ENCODE results near the gene CALHM5. TPM values are rescaled to one million over a fixed set of nuclear protein-coding genes. Genes with fewer than 3 reads are reported as not detected.

The CALHM5 gene
- total and polyA plus RNA-seq, 10 of the 15 experiments (the other 5 are each of a cell fraction or from before 2014, with no cell fraction given), result not detected

DNA sequence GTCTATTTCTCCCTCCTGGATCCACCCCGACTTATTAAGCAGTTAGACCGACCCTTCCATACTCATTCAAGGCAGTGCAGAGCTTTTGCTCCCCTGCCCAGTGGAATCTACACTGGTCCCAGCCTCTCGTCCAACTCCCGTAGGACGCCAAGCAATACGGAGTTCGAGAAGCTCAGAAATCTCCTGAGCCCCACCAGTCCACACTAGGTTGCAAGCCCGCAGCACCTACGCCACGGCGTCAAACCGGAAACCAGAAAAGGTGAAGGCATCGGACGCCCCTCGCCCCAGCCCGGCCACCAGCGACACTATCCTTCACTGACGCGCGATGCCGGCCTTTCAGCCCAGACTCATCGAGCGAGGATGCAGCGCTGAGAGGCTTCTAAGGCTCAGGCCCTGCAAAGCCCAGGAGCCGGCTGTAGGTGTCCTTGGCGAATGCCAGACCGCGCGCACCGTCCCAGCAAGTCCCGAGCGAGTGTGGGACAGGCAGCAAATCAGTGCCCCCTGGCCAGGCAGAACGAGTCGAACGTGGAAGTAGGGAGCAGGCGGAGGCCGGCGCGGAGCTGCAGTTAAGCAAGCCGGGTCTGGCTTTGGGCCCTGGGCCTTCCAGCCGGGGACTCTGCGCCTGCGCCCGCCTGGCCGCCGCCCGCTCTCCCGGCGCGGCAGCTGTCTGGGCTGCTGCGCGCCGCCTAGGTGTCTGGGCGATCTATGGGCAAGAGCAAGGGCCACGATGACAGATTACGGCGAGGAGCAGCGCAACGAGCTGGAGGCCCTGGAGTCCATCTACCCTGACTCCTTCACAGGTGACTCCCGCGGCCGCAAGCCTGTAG, 59.6 kb downstream of the CALHM5 start, which contains the start of gene RWDD1 (continued):
- TF ChIP-seq, protein P1, sequence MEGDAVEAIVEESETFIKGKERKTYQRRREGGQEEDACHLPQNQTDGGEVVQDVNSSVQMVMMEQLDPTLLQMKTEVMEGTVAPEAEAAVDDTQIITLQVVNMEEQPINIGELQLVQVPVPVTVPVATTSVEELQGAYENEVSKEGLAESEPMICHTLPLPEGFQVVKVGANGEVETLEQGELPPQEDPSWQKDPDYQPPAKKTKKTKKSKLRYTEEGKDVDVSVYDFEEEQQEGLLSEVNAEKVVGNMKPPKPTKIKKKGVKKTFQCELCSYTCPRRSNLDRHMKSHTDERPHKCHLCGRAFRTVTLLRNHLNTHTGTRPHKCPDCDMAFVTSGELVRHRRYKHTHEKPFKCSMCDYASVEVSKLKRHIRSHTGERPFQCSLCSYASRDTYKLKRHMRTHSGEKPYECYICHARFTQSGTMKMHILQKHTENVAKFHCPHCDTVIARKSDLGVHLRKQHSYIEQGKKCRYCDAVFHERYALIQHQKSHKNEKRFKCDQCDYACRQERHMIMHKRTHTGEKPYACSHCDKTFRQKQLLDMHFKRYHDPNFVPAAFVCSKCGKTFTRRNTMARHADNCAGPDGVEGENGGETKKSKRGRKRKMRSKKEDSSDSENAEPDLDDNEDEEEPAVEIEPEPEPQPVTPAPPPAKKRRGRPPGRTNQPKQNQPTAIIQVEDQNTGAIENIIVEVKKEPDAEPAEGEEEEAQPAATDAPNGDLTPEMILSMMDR (IDR thresholded peaks at IDR 0.05 in 2 of 3, conservative IDR thresholded peaks at IDR 0.05 in 1 of 3; ENCODE audit: control insufficient read depth in 2 of 3, extremely low read depth in 1 of 3, insufficient read depth in 1 of 3, low read depth in 3 of 3, low read length in 3 of 3), result peak in 1 of 3 experiments; percentile 2; a peak in 1 of 6 replicates
- TF ChIP-seq ZNF207 (IDR thresholded peaks at IDR 0.05; ENCODE audit: borderline replicate concordance), result peak; percentile 100
- TF ChIP-seq, protein P2, sequence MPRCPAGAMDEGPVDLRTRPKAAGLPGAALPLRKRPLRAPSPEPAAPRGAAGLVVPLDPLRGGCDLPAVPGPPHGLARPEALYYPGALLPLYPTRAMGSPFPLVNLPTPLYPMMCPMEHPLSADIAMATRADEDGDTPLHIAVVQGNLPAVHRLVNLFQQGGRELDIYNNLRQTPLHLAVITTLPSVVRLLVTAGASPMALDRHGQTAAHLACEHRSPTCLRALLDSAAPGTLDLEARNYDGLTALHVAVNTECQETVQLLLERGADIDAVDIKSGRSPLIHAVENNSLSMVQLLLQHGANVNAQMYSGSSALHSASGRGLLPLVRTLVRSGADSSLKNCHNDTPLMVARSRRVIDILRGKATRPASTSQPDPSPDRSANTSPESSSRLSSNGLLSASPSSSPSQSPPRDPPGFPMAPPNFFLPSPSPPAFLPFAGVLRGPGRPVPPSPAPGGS (IDR thresholded peaks at IDR 0.05; ENCODE audit: borderline replicate concordance, insufficient read depth, low read depth, low read length, poor library complexity, severe bottlenecking), result peak; percentile 43
- TF ChIP-seq CREB1 (IDR thresholded peaks at IDR 0.05; ENCODE audit: low read depth), result peak; percentile 88
- TF ChIP-seq CHD4 (IDR thresholded peaks at IDR 0.05), result no peak
- peak; percentile 97 for TF ChIP-seq STAT1 (conservative IDR thresholded peaks at IDR 0.05)
- TF ChIP-seq BHLHE40 (IDR thresholded peaks at IDR 0.05; ENCODE audit: borderline replicate concordance in 1 of 2, low read depth in 2 of 2, low read length in 1 of 2), result peak; percentile 44 to 68; a peak in 2 of 4 replicates
- no peak for TF ChIP-seq PAX8 (IDR thresholded peaks at IDR 0.05)
- TF ChIP-seq, protein P3, sequence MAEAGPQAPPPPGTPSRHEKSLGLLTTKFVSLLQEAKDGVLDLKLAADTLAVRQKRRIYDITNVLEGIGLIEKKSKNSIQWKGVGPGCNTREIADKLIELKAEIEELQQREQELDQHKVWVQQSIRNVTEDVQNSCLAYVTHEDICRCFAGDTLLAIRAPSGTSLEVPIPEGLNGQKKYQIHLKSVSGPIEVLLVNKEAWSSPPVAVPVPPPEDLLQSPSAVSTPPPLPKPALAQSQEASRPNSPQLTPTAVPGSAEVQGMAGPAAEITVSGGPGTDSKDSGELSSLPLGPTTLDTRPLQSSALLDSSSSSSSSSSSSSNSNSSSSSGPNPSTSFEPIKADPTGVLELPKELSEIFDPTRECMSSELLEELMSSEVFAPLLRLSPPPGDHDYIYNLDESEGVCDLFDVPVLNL (IDR thresholded peaks at IDR 0.05; ENCODE audit: low read depth, low read length), result no peak
- TF ChIP-seq EP300 (IDR thresholded peaks at IDR 0.05; ENCODE audit: borderline replicate concordance in 1 of 2, control insufficient read depth in 1 of 2, low read depth in 2 of 2, low read length in 2 of 2), result no peak
- no peak for TF ChIP-seq ZZZ3 (IDR thresholded peaks at IDR 0.05; ENCODE audit: control insufficient read depth, insufficient read length, low read depth)
- TF ChIP-seq KDM1A (IDR thresholded peaks at IDR 0.05; ENCODE audit: borderline replicate concordance), result no peak
- peak; percentile 99 for TF ChIP-seq SP1 (IDR thresholded peaks at IDR 0.05; ENCODE audit: low read depth, low read length)
- peak; percentile 86 for TF ChIP-seq TAF1 (IDR thresholded peaks at IDR 0.05; ENCODE audit: borderline replicate concordance, low read depth, low read length)
- TF ChIP-seq MXI1 (IDR thresholded peaks at IDR 0.05; ENCODE audit: low read depth, low read length), result peak; percentile 91
- TF ChIP-seq NRF1 (conservative IDR thresholded peaks at IDR 0.05; ENCODE audit: low read depth, low read length), result peak; percentile 76
- TF ChIP-seq KAT2A (conservative IDR thresholded peaks at IDR 0.05; ENCODE audit: control insufficient read depth, low read depth, low read length), result no peak
- no peak for TF ChIP-seq ETV6 (conservative IDR thresholded peaks at IDR 0.05 in 1 of 2, IDR thresholded peaks at IDR 0.05 in 1 of 2; ENCODE audit: borderline replicate concordance in 1 of 2, low read depth in 1 of 2)
- TF ChIP-seq, protein P4, sequence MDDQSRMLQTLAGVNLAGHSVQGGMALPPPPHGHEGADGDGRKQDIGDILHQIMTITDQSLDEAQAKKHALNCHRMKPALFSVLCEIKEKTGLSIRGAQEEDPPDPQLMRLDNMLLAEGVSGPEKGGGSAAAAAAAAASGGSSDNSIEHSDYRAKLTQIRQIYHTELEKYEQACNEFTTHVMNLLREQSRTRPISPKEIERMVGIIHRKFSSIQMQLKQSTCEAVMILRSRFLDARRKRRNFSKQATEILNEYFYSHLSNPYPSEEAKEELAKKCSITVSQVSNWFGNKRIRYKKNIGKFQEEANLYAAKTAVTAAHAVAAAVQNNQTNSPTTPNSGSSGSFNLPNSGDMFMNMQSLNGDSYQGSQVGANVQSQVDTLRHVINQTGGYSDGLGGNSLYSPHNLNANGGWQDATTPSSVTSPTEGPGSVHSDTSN (IDR thresholded peaks at IDR 0.05; ENCODE audit: insufficient replicate concordance, low read depth, low read length), result no peak
- TF ChIP-seq ESRRA (IDR thresholded peaks at IDR 0.05; ENCODE audit: low read length), result peak; percentile 90
- peak; percentile 73; the same call in 1 of the 2 replicates for TF ChIP-seq POLR2AphosphoS2 (IDR thresholded peaks at IDR 0.05; ENCODE audit: low read depth, low read length)
- peak; percentile 96 for TF ChIP-seq POLR2AphosphoS5 (IDR thresholded peaks at IDR 0.05; ENCODE audit: low read length)
- 0 out of 2 replicates have a peak, but pooled peaks have one; percentile 51 for TF ChIP-seq MEF2A (IDR thresholded peaks at IDR 0.05; ENCODE audit: insufficient read depth, low read depth, low read length)
